Subcutaneous adipose tissue (tissue), 4 donors: ENCODE measurements around the gene NDE1. TPM values are rescaled to one million over a fixed set of nuclear protein-coding genes. Genes with fewer than 3 reads are reported as not detected.

Source experiments
- total RNA-seq, 4 donors: library from RNA; depleted of rRNA; stranded (reverse); fragments of >200 nt; gene quantifications; one replicate each; pipeline ENCODE4 v1.1.0, GENCODE V29; 2016
- TF ChIP-seq, protein P1 (sequence below): fragments of 450-650 bp; IDR thresholded peaks from one replicate; pipeline ENCODE4 v1.5.1; 2016; ENCODE audit warnings: low read depth, mild to moderate bottlenecking, control low read depth, antibody characterized with exemption, moderate library complexity

The NDE1 gene
- total RNA-seq, 4 donors from 2014 or later, result 15.1 to 34.8 (median 22.7) TPM

DNA sequence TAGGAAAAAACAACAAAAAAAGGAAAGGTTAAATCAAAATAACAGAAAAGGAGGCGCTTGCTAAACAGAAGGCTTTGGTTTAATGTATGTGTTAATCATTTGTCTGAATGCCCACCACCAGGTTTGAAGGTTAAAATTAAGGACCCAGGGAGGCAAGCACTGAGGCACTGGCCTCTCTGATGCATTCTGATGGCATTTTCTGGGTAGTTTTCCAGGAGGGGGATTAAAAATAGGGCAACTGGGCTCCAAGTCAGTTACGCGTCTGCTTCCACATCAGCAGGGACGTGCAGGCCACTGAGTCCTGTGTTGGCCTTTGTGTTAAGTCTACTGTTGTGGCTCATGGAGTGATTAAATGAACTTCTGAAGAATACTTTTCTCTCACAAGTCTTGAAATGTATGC lies 34.0 kb upstream of the NDE1 start:
- TF ChIP-seq, protein P1, sequence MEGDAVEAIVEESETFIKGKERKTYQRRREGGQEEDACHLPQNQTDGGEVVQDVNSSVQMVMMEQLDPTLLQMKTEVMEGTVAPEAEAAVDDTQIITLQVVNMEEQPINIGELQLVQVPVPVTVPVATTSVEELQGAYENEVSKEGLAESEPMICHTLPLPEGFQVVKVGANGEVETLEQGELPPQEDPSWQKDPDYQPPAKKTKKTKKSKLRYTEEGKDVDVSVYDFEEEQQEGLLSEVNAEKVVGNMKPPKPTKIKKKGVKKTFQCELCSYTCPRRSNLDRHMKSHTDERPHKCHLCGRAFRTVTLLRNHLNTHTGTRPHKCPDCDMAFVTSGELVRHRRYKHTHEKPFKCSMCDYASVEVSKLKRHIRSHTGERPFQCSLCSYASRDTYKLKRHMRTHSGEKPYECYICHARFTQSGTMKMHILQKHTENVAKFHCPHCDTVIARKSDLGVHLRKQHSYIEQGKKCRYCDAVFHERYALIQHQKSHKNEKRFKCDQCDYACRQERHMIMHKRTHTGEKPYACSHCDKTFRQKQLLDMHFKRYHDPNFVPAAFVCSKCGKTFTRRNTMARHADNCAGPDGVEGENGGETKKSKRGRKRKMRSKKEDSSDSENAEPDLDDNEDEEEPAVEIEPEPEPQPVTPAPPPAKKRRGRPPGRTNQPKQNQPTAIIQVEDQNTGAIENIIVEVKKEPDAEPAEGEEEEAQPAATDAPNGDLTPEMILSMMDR, result no peak

DNA sequence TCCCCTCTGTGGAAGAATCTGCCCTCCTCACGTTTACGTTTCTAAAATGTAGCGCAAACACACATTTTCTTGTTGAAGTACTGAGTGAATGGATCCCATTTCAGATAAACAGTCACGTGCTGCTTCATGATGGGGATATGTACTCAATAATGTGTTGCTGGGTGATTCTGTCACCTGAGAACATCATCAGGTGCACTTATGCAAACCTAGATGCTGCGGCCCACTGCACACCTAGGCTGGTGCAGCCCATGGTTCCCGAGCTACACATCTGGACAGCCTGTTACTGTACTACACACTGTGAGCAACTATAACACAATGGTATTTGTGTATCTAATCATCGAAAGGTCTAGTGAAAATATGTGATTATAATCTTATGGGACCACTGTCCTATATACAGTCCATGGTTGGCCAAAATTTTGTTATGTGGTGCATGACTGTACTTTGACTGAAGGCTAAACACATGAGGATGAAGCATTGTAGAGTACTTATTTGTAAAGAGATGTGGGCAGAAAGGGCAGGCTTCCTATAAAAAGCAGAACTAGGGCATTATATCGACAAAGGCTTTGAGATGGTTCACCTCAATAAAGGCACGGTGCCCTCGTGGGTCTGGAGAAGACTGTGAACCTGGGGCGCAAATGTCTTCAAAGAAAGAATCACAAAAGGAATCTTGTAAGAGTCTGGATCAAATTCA lies 33.4 kb upstream of the NDE1 start:
- TF ChIP-seq, protein P1, result no peak

DNA sequence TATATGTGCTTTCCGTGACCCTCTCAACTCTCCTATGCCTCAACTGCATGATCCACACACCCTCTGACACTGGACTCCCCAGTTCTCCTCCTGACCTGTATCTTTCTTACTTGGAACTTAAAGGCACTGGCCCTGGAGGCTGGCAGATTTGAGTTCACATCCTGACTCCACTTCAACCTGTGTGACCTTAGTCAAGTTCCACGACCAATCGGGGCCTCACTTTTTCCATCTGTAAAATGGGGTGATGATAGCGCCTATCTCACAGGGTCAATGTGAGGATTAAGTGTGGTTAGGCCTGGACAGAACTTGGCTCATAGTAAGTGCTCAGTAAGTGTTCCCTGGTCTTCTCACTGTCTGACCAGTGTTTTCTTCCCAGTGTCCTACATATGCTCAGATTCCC lies 32.1 kb upstream of the NDE1 start:
- TF ChIP-seq, protein P1, result no peak

DNA sequence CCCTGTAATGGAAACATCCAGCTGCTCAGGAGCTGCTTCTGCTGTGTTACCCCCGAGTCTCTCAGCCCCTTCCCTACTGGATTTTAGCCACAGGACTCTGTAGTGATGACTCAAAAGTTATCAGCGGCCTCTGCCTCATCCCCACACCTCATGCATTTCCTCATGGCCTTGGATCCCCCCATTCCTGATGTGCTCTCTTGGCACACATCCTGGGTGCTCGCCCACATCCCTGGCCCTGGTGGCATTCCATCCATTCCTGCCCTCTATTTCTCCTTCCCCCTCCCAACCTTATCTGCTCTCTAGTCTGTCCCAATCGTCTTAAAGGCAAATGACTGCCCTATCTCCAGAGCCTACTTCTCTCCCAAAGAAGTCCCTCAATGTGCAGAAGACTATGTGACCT lies 31.7 kb upstream of the NDE1 start:
- TF ChIP-seq, protein P1, result no peak

DNA sequence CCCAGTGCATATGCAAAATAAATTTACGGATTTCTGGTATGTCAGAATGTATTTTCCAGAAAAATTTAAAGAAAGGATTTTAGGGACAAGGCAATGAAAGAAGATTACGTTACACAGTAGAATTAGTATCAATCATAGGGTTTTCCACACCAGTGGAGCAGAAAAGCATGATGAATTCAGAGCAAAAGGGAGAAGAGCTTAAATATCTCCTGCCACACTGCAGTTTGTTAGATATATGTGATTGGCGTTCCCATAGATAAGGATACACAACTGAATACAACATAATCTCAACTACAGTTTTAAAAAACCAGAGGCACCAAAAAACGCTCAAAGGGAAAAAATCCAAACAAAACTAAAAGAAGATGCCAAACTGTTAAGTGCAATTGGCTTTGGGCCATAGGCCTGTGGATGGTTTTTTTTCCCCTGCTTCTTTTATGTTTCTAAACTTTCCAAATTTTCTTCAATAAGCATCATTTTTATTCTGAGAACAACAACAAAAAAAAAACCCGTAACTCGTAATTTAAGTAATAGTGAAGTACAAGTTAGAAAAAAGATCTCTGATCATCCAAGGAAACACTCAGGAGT lies 29.3 kb upstream of the NDE1 start:
- TF ChIP-seq, protein P1, result no peak

DNA sequence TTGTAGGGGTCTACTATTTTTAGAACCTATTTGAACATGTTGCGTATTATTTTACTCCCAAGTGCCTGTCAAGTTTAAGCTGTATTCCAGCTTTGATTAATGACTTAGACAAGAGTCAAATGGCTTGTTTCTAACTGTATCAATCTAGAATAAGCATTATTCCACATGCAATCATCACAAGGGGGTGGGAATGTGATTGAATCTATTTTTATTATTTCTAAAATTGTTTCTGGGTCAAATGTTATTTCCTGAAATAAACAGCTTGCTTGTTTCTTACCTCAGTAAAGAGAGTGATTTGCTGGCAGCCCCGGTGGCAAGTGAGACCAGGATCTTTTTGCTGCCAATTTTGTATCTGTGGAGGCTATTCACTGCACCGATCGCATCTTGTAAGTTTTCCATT lies 28.6 kb upstream of the NDE1 start:
- TF ChIP-seq, protein P1, result no peak

DNA sequence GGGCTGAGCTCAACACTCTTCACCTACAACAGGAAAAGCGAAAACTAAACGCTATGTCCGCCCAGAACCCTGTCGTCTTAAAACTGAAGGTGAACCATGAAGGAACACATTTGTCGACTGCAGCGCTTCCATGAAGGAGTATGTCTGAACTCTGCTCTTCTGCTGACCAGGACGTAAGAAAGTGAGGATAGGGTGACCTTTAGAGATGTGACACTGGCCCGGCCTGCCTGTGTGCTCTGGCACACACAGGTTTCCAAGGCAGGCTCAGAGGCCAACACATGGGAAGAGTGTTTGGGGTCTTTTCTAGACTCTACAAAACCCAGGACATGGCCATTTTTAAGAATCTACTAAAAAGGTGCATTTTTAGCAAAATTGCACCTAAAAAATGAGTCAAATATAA lies 28.2 kb upstream of the NDE1 start:
- TF ChIP-seq, protein P1, result no peak
